Endodermal cell (in vitro differentiated cells): ENCODE data around the gene PARP14. TPM values are rescaled to one million over a fixed set of nuclear protein-coding genes. Genes with fewer than 3 reads are reported as not detected.
"Not testable (repeated sequence)": the region's sequence is repeated elsewhere in the genome, so short reads cannot be mapped to it uniquely, and the experiment has no call there.

Experiments
- DNase-seq: peaks from one replicate; pipeline ENCODE4 v3.0.0-alpha.2; 2017
- H3K27ac ChIP-seq: 2 replicates; pipeline ENCODE4 v1.5.1; 2013; ENCODE audit warnings: mild to moderate bottlenecking, low read depth, low read length, moderate library complexity
- H3K27me3 ChIP-seq: 2 replicates; pipeline ENCODE4 v1.6.1; 2013; ENCODE audit warnings: mild to moderate bottlenecking, low read length, moderate library complexity; ENCODE audit not compliant: insufficient read depth, control insufficient read depth, poor library complexity, severe bottlenecking
- H3K36me3 ChIP-seq: 2 replicates; pipeline ENCODE4 v1.7.0; 2013; ENCODE audit warnings: mild to moderate bottlenecking, low read length, moderate library complexity; ENCODE audit not compliant: control insufficient read depth, insufficient read depth
- H3K4me1 ChIP-seq: one replicate; pipeline ENCODE4 v1.7.0; 2013; ENCODE audit warnings: low read length; ENCODE audit not compliant: control insufficient read depth, insufficient read depth
- H3K4me3 ChIP-seq: 2 replicates; pipeline ENCODE4 v1.5.1; 2013; ENCODE audit warnings: mild to moderate bottlenecking, low read length, moderate library complexity
- H3K9ac ChIP-seq: 2 replicates; pipeline ENCODE4 v1.6.1; 2013; ENCODE audit warnings: mild to moderate bottlenecking, low read length, moderate library complexity; ENCODE audit not compliant: poor library complexity, severe bottlenecking; ENCODE audit errors: extremely low read depth
- H3K9me3 ChIP-seq: 2 replicates; pipeline ENCODE4 v1.6.1; 2013; ENCODE audit warnings: mild to moderate bottlenecking, low read length, moderate library complexity; ENCODE audit not compliant: control insufficient read depth
- H3K27ac Mint-ChIP-seq: 2 replicates; pipeline ENCODE4 v1.8.0; 2020; ENCODE audit warnings: mixed read lengths
- H3K27me3 Mint-ChIP-seq: 2 replicates; pipeline ENCODE4 v1.8.0; 2021; ENCODE audit warnings: mild to moderate bottlenecking, mixed read lengths; ENCODE audit not compliant: insufficient read depth
- H3K36me3 Mint-ChIP-seq: 2 replicates; pipeline ENCODE4 v1.8.0; 2020; ENCODE audit warnings: low read depth, mixed read lengths
- H3K4me1 Mint-ChIP-seq: 2 replicates; pipeline ENCODE4 v1.8.0; 2020; ENCODE audit warnings: mixed read lengths
- H3K4me3 Mint-ChIP-seq: 2 replicates; pipeline ENCODE4 v1.8.0; 2020; ENCODE audit warnings: mild to moderate bottlenecking, moderate library complexity, mixed read lengths
- H3K9me3 Mint-ChIP-seq: 2 replicates; pipeline ENCODE4 v1.8.0; 2020; ENCODE audit warnings: mild to moderate bottlenecking, mixed read lengths
- CTCF ChIP-seq: fragments of 200-600 bp; sonication (generic); conservative IDR thresholded peaks from 2 replicates; pipeline ENCODE4 v1.5.0; 2021; ENCODE audit warnings: antibody characterized with exemption, mild to moderate bottlenecking
- WGBS, 2 experiments: methylation state at CpG; one replicate each; pipeline versions ENCODE4 v1.1.5 to v1.1.7; 2013; ENCODE audit warnings: missing lambda C conversion rate in 2 of 2, mixed read lengths in 1 of 2; ENCODE audit not compliant: insufficient coverage in 1 of 2, insufficient read length in 1 of 2; 5-methylcytosine and 5-hydroxymethylcytosine counted together
- total RNA-seq, 2 donors: library from RNA; stranded (reverse); fragmentation: NEBNext Ultra II Directional in 1 of 2; extraction: Animal tissue kit (Norgen Biotek cat#: 25700) in 1 of 2; gene quantifications; 2 replicates in 1 of 2; 3 replicates in 1 of 2; pipeline ENCODE4 v1.2.1, GENCODE V29; 2021

The PARP14 gene
- total RNA-seq, 2 donors from 2014 or later = 16.4 to 19.1 TPM

DNA sequence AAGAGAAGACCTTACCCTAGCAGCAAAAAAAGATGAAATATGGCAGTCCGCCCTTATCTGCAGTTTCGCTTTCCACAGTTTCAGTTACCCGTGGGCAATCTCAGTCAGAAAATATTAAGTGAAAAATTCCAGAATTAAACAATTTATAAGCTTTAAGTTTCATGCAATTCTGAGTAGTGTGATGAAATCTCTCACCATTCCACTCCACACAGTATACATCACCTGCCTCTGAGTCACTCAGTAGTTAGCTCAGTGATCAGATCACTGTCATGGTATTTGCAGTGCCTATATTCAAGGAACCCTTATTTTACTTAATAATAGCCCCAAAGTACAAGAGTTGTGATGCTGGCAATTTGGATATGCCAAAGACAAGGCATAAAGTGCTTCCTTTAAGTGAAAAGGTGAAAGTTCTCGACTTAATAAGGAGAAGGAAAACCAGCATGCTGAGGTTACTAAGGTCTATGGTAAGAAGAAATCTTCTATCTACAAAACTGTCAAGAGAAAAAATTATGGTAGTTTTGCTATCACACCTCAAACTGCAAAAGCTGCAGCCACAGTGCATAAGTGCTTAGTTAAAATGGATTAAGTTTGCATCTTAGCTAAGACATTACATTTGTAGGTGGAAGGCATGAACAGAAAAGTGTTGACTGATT is 64.9 kb downstream of the PARP14 start:
- Histone ChIP-seq H3K9me3 (peaks cover 18% of the 10 kb centered on the region), H3K4me3 (no peak overlapping the region), H3K4me1 (no peaks in the 10 kb centered on the region), H3K9ac (no peak overlapping the region), H3K36me3 (peaks cover 25% of the 10 kb centered on the region), H3K27ac (no peak overlapping the region), H3K27me3 (no peaks in the 10 kb centered on the region)
- Mint-ChIP-seq H3K4me3 (no peak overlapping the region), H3K27me3 (no peaks in the 10 kb centered on the region), H3K36me3 (peaks cover 56% of the 10 kb centered on the region), H3K27ac (no peak overlapping the region), H3K9me3 (peaks cover 26% of the 10 kb centered on the region), H3K4me1 (no peaks in the 10 kb centered on the region)
- WGBS, 2 experiments = 80 to 97% methylated on average over 1 to 4 of the region's 4 CpGs
- no peak for DNase-seq
- no peak for TF ChIP-seq CTCF

- not testable (repeated sequence) for H3K4me1 ChIP-seq, H3K4me3 Mint-ChIP-seq, H3K27ac ChIP-seq, H3K9ac ChIP-seq, H3K27me3 Mint-ChIP-seq, DNase-seq, H3K4me3 ChIP-seq, H3K27ac Mint-ChIP-seq, H3K27me3 ChIP-seq, H3K4me1 Mint-ChIP-seq
- peaks cover 21% of the 10 kb centered on the region for H3K36me3 ChIP-seq
- peaks cover 49% of the 10 kb centered on the region for H3K36me3 Mint-ChIP-seq
- 94% methylated on average over 10 of the region's 35 CpGs; no CpG with 5 or more reads in 1 of the 2 experiments for WGBS, 2 experiments
- peaks cover 26% of the 10 kb centered on the region for H3K9me3 Mint-ChIP-seq
- H3K9me3 ChIP-seq = peaks cover 18% of the 10 kb centered on the region
Observed at GRCh38 chr3:122747295-122747694, 66.7 kb downstream of the PARP14 start.

- Mint-ChIP-seq H3K27me3 (no peaks in the 10 kb centered on the region), H3K36me3 (peaks cover 41% of the 10 kb centered on the region), H3K27ac (no peak overlapping the region), H3K4me3 (no peak overlapping the region), H3K9me3 (peaks cover 26% of the 10 kb centered on the region), H3K4me1 (no peaks in the 10 kb centered on the region)
- WGBS, 2 experiments = 100% methylated on average over 1 of the region's 1 CpG; no CpG with 5 or more reads in 1 of the 2 experiments
- Histone ChIP-seq H3K27me3 (no peaks in the 10 kb centered on the region), H3K9me3 (peaks cover 18% of the 10 kb centered on the region), H3K4me3 (no peak overlapping the region), H3K4me1 (no peaks in the 10 kb centered on the region), H3K36me3 (peaks cover 19% of the 10 kb centered on the region), H3K27ac (no peak overlapping the region), H3K9ac (no peak overlapping the region)
- no peak for TF ChIP-seq CTCF
- no peak for DNase-seq
Observed at GRCh38 chr3:122748347-122748746, 67.7 kb downstream of the PARP14 start.
